IPS-18c (cell line): ENCODE measurements around the gene LSAMP.

Experiments used
- H3K4me3 ChIP-seq: 2 replicates; pipeline ENCODE4 v1.7.0; 2013; ENCODE audit warnings: low read depth, mild to moderate bottlenecking, low read length, moderate library complexity; ENCODE audit not compliant: insufficient read depth
- H3K9me3 ChIP-seq: one replicate; pipeline ENCODE4 v1.6.1; 2013; ENCODE audit warnings: mild to moderate bottlenecking, low read length, moderate library complexity; ENCODE audit not compliant: control insufficient read depth, insufficient read depth

The LSAMP gene

GRCh38 chr3:116391296-116392201 lies 53.7 kb downstream of the LSAMP start:
- Histone ChIP-seq H3K9me3 (peaks cover 5% of the 10 kb centered on the region), H3K4me3 (no peak overlapping the region)

- no peak overlapping the region for H3K4me3 ChIP-seq
These were observed 55.0 kb downstream of the LSAMP start for GRCh38 chr3:116390318-116390717.

GRCh38 chr3:116388867-116389385 lies 56.4 kb downstream of the LSAMP start:
- no peak overlapping the region for H3K4me3 ChIP-seq
- H3K9me3 ChIP-seq = peaks cover 5% of the 10 kb centered on the region

More at GRCh38 chr3:116390318-116390717, 55.0 kb downstream of the LSAMP start:
- H3K9me3 ChIP-seq = peaks cover 5% of the 10 kb centered on the region

- Histone ChIP-seq H3K9me3 (peaks cover 5% of the 10 kb centered on the region), H3K4me3 (no peak overlapping the region)
These were observed 59.1 kb downstream of the LSAMP start for GRCh38 chr3:116386168-116386567.

- H3K9me3 ChIP-seq = peaks cover 5% of the 10 kb centered on the region
- no peak overlapping the region for H3K4me3 ChIP-seq
These were observed 60.6 kb downstream of the LSAMP start for GRCh38 chr3:116384717-116385116.

DNA sequence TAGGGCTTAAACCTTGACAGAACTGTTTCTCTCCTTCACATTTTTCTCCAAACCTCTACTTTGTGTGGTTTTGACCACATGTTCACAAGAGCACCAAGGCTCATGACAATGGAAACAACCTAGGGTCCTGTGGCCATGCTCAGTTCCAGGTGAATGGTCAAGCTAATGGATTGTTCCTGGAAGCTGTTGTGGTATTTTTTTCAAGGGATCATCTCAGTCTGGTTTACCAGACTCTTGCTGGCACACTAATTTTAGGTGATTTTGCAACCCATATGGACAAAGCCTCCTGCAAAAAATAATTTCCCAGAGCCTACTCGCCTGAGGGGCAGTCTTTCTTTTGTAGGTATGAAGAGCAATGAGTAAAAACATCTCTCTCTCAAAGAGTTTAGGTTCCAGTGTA lies 67.2 kb downstream of the LSAMP start:
- H3K9me3 ChIP-seq = no peaks in the 10 kb centered on the region
- H3K4me3 ChIP-seq = no peak overlapping the region

DNA sequence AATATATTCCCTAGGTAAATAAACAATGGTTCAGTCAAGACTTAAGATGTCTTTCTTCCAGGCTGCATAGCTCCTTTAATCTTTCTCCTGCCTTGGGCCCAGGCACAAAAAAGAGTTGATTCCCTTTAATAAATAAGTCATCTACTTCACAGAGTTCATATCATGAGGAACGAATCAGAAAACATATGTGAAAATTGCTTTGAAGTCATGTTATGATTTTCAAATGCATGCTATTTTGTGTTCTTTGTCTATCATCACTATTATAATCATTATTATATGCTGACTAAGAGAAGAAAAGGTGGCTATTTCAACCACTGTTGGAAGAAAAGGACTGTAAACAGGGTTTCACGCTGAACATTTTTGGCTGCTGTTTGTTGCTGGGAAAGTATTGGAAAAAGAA lies 70.4 kb downstream of the LSAMP start:
- no peak overlapping the region for H3K4me3 ChIP-seq
- no peaks in the 10 kb centered on the region for H3K9me3 ChIP-seq

DNA sequence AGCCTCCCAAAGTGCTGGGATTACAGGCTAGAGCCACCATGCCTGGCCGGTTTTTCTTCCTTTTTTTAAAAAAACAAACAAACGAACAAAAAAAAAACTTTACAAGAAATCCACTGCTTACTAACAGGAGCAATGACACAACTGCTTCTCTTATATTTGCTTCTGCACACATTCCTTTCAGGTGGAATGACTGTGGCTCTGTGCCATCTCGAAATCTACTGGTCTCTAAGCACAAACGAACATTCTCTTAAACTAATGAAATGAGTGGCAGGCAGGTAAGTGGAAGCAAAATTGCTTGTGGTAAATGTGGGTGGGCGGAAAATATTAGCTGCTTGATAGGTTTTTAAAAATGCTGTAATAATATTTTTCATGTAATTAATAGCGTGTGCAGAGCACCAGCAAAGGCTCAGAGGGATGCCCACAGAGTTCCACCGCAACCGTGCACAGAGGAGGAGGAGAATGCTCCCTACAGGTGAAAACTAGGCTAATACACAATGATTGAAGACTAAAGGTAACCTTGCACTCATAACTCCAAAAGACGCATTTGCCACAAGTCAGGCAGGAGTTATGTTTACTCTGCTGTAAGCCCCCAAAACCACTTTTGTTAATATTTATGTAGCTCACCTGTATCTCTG lies 77.4 kb downstream of the LSAMP start:
- no peak overlapping the region for H3K4me3 ChIP-seq
- H3K9me3 ChIP-seq = no peaks in the 10 kb centered on the region

DNA sequence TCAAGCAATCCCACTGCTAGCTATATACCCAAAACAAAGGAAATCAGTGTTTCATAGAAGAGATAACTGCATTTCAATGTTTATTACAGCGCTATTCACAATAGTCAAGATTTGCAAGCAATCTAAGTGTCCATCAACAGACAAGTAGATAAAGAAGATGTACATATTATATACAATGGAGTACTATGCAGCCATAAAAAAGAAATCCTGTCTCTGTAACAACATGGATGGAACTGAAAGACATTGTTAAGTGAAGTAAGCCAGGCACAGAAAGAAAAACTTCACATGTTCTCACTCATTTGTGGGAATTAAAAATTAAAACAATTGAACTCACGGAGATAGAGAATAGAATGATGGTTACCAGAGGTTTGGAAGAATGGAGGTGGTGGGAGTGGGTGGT lies 89.2 kb downstream of the LSAMP start:
- Histone ChIP-seq H3K4me3 (no peak overlapping the region), H3K9me3 (no peaks in the 10 kb centered on the region)

GRCh38 chr3:116354382-116354781 lies 90.9 kb downstream of the LSAMP start:
- no peaks in the 10 kb centered on the region for H3K9me3 ChIP-seq
- H3K4me3 ChIP-seq = no peak overlapping the region

DNA sequence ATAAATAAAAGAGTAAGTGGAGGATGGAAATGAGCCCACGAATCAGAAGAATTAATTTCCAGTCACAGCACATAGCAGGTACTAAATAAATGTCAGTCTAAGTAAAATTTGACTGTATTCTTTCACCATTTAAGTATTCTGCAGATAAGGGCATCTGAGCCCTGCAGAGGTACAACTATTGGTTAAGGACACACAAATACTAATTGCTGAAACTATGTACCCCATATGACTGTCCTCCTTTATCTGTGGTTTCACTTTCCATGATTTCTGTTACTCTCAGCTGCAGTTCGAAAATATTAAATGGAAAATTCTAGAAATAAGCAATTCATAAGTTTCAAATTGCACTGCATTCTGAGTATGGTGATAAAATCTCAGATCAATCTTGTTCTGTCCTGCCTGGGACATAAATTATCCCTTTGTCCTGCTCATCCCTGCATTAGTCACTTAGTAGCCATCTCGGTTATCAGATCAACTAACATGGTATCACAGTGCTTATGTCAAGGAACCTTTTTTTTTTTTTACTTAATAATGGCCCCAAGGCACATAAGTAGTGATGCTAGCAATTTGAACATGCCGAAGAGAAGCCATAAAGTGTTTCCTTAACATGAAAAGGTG lies 95.1 kb downstream of the LSAMP start:
- H3K4me3 ChIP-seq = no peak overlapping the region
- H3K9me3 ChIP-seq = no peaks in the 10 kb centered on the region

DNA sequence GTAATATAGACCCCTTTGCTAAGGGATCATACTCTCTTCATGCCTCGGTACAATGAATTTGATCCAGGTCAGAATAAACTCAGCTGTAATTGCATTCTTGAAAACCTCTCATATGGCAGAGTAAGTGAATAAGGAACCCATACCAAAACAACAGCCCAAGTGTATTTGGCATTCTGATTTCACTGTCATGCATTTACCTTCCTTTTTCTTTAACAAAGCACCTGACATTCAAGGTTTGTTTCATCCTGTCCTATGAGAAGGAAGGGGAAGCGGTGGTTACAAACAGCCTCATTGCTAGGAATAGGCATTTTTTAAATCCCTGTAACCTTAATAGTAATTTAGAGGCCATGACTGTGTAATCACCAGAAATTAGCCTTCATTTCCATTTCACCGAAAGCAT lies 97.1 kb downstream of the LSAMP start:
- Histone ChIP-seq H3K4me3 (no peak overlapping the region), H3K9me3 (no peaks in the 10 kb centered on the region)

GRCh38 chr3:116342499-116342898 lies 102.8 kb downstream of the LSAMP start:
- Histone ChIP-seq H3K4me3 (no peak overlapping the region), H3K9me3 (no peaks in the 10 kb centered on the region)

DNA sequence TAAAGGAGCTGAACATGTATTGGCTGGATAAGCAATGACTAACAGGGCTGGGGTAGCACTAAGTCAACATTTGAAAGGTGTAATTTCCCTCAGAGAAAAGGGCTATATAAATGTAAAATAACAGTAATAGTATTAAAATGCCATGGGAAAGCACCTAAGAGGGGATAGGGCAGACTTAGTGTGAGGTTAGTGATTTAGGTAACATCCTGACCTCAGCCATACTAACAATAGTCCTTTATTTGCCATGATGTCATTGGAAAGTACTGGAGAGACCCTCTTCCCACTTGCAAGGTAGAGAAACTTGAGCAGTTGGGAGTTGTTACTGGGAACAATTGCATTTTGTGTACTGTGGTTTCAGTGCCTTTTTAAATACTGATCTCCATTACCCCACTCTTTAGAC lies 103.4 kb downstream of the LSAMP start:
- Histone ChIP-seq H3K4me3 (no peak overlapping the region), H3K9me3 (no peaks in the 10 kb centered on the region)

- H3K4me3 ChIP-seq = no peak overlapping the region
- H3K9me3 ChIP-seq = no peaks in the 10 kb centered on the region
These were observed 103.9 kb downstream of the LSAMP start for GRCh38 chr3:116341381-116341780.

- Histone ChIP-seq H3K9me3 (no peaks in the 10 kb centered on the region), H3K4me3 (no peak overlapping the region)
These were observed 104.5 kb downstream of the LSAMP start for GRCh38 chr3:116340680-116341216.

DNA sequence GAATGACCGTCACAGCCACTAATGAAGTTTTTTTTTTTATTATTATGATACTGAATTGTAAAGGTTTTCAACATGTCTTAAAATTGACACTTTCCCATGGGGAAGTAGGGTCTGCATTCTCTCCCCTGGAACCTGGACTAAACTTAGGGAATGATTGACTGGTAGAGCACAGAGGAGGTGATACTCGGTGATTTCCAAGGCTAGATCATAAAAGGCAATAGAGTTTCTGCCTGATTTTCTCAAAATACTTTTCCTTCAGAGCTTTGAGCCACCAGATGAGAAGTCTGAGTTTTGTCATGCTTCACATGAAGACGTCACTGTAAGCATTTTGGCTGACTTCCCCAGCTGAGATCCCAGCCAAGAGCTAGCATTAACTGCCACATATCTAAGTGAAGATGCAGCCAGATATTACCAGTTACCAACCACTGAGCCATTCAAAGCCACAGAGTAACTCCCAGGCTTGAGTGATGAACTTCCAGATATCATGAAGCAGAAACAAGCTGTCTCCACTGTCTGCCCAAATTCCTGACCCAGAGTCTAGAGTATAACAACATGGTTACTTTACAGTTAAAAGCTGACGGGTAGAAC lies 105.8 kb downstream of the LSAMP start:
- Histone ChIP-seq H3K9me3 (no peaks in the 10 kb centered on the region), H3K4me3 (no peak overlapping the region)
